Mesenchymal stem cell (in vitro differentiated cells and primary cell): ENCODE results near the gene SSPN.
A peak's percentile ranks its signal among the peaks of the same experiment; 100 is the strongest.

Experiments
- DNase-seq: peaks from one replicate; pipeline ENCODE4 v3.0.0-alpha.2; 2013
- H2AFZ ChIP-seq: one replicate; pipeline ENCODE4 v1.6.1; 2013; ENCODE audit warnings: low read depth, mild to moderate bottlenecking, control low read depth, inconsistent platforms, low read length, moderate library complexity
- H2AK5ac ChIP-seq: 2 replicates; pipeline ENCODE4 v1.6.1; 2013; ENCODE audit warnings: low read length, moderate library complexity, mild to moderate bottlenecking, inconsistent platforms; ENCODE audit not compliant: severe bottlenecking
- H2BK120ac ChIP-seq: one replicate; pipeline ENCODE4 v1.6.1; 2013; ENCODE audit warnings: low read depth, mild to moderate bottlenecking, inconsistent platforms, low read length, moderate library complexity
- H2BK12ac ChIP-seq, 2 experiments: one replicate each; pipeline ENCODE4 v1.6.1; 2013; ENCODE audit warnings: inconsistent platforms in 2 of 2, low read length in 2 of 2, mild to moderate bottlenecking in 2 of 2, moderate library complexity in 2 of 2, control low read depth in 1 of 2
- H2BK15ac ChIP-seq: one replicate; pipeline ENCODE4 v1.6.1; 2013; ENCODE audit warnings: mild to moderate bottlenecking, low read depth, inconsistent platforms; ENCODE audit not compliant: poor library complexity, severe bottlenecking
- H2BK5ac ChIP-seq: 2 replicates; pipeline ENCODE4 v1.6.1; 2013; ENCODE audit warnings: low read depth, mild to moderate bottlenecking, low read length, control low read depth, inconsistent platforms; ENCODE audit not compliant: poor library complexity, severe bottlenecking
- H3K14ac ChIP-seq, 2 experiments: one replicate each; pipeline ENCODE4 v1.6.1; 2013; ENCODE audit warnings: inconsistent platforms in 2 of 2, low read length in 2 of 2, control low read depth in 1 of 2, mild to moderate bottlenecking in 1 of 2, moderate library complexity in 1 of 2
- H3K18ac ChIP-seq, 2 experiments: one replicate each; pipeline ENCODE4 v1.6.1; 2013; ENCODE audit warnings: inconsistent platforms in 2 of 2, low read length in 2 of 2, control low read depth in 1 of 2, low read depth in 1 of 2, mild to moderate bottlenecking in 1 of 2
- H3K23ac ChIP-seq, 2 experiments: one replicate each; pipeline ENCODE4 v1.6.1; 2013; ENCODE audit warnings: inconsistent platforms in 2 of 2, low read length in 2 of 2, mild to moderate bottlenecking in 2 of 2, moderate library complexity in 2 of 2, control low read depth in 1 of 2
- H3K27ac ChIP-seq: 2 replicates; pipeline ENCODE4 v1.5.1; 2013; ENCODE audit warnings: mild to moderate bottlenecking, moderate library complexity, low read length, control low read depth, inconsistent platforms; ENCODE audit not compliant: poor library complexity, severe bottlenecking
- H3K27me3 ChIP-seq, 2 experiments: 2 replicates each; pipeline versions ENCODE4 v1.6.1 to v1.7.0; 2013; ENCODE audit warnings: low read length in 2 of 2, mild to moderate bottlenecking in 2 of 2, moderate library complexity in 2 of 2, control low read depth in 1 of 2, inconsistent platforms in 1 of 2; ENCODE audit not compliant: control insufficient read depth in 1 of 2, insufficient read depth in 1 of 2
- H3K36me3 ChIP-seq, 2 experiments: 2 replicates each; pipeline versions ENCODE4 v1.6.1 to v1.7.0; 2013; ENCODE audit warnings: low read length in 2 of 2, control low read depth in 1 of 2, inconsistent platforms in 1 of 2, low read depth in 1 of 2, mild to moderate bottlenecking in 1 of 2; ENCODE audit not compliant: insufficient read depth in 2 of 2, control insufficient read depth in 1 of 2
- H3K4ac ChIP-seq, 2 experiments: one replicate each; pipeline ENCODE4 v1.6.1; 2013; ENCODE audit warnings: inconsistent platforms in 2 of 2, low read length in 2 of 2, mild to moderate bottlenecking in 2 of 2, moderate library complexity in 2 of 2, control low read depth in 1 of 2, low read depth in 1 of 2
- H3K4me1 ChIP-seq: 2 replicates; pipeline ENCODE4 v1.6.1; 2013; ENCODE audit warnings: low read depth, low read length, control low read depth; ENCODE audit not compliant: control insufficient read depth, insufficient read depth
- H3K4me2 ChIP-seq: 2 replicates; pipeline ENCODE4 v1.6.1; 2013; ENCODE audit warnings: low read length, mild to moderate bottlenecking, inconsistent platforms; ENCODE audit not compliant: poor library complexity, severe bottlenecking
- H3K4me3 ChIP-seq, 2 experiments: 2 replicates each; pipeline versions ENCODE4 v1.5.1 to v1.7.0; 2013; ENCODE audit warnings: low read length in 2 of 2, mild to moderate bottlenecking in 2 of 2, control low read depth in 1 of 2, low read depth in 1 of 2; ENCODE audit not compliant: insufficient read depth in 1 of 2
- H3K79me1 ChIP-seq: replicated peaks from 2 replicates; pipeline ENCODE4 v1.6.1; 2013; ENCODE audit warnings: mild to moderate bottlenecking, control low read depth, low read length, inconsistent platforms; ENCODE audit not compliant: poor library complexity, severe bottlenecking
- H3K9ac ChIP-seq: 2 replicates; pipeline ENCODE4 v1.7.0; 2013; ENCODE audit warnings: mild to moderate bottlenecking, low read length, moderate library complexity
- H3K9me3 ChIP-seq: 2 replicates; pipeline ENCODE4 v1.7.0; 2013; ENCODE audit warnings: mild to moderate bottlenecking, low read length; ENCODE audit not compliant: control insufficient read depth
- H4K8ac ChIP-seq: one replicate; pipeline ENCODE4 v1.6.1; 2013; ENCODE audit warnings: inconsistent platforms, mild to moderate bottlenecking, low read length, moderate library complexity
- H4K91ac ChIP-seq: one replicate; pipeline ENCODE4 v1.6.1; 2013; ENCODE audit warnings: mild to moderate bottlenecking, low read length, inconsistent platforms
- WGBS: methylation state at CpG from one replicate; pipeline ENCODE4 v1.1.7; 2013; ENCODE audit warnings: mixed read lengths; 5-methylcytosine and 5-hydroxymethylcytosine counted together

SSPN gene

DNA sequence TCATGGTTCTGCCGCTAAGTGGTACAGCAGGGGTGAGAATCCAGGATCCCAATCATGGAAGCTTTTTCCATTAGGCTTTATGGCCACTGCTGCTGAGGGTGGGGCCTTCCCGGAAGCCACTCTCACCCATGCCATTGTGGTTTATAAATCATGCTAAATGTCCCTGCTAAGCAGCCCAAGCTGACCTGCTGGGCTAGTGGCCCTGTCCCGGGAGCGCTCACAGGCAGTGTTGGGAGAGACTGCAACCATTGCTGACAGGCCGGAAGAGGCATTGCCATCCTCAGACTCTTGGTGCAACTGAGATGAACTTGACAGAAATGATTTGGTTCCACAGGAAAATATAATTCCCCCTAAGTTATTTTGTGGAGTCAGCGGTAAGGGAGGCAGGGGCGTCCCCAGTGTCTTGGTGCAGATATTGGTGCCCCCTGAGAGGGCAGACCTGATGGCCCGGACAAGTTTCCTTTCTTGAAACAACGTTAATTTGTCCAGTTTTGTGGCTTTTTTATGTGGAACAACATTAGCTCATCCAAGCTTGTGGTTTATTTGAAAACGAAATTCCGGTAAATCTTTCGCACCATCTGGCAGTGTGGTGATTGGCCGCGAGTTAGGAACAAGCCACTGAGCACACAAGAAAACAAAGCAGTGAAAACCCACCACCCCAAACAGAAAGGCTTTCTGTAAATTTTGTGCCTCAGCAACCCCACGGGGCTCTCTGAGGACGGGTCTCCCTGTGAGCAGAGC is 82.3 kb downstream of the SSPN start:
- H2AK5ac ChIP-seq, result peak overlapping the region; percentile 89
- H4K91ac ChIP-seq, result peak overlapping the region; percentile 22
- peak overlapping the region; percentile 14 to 46 for H3K18ac ChIP-seq
- H2BK5ac ChIP-seq, result peak overlapping the region; percentile 77
- H3K9me3 ChIP-seq, result no peaks in the 10 kb centered on the region
- no peak overlapping the region for H3K4me3 ChIP-seq
- no peaks in the 10 kb centered on the region for H3K79me1 ChIP-seq
- H2BK15ac ChIP-seq, result no peak overlapping the region
- no peak overlapping the region for H3K14ac ChIP-seq
- DNase-seq, result peak; percentile 20
- no peak overlapping the region for H3K23ac ChIP-seq
- H3K9ac ChIP-seq, result no peak overlapping the region
- H3K4ac ChIP-seq, result peak overlapping the region in 1 of 2 experiments; percentile 60
- no peak overlapping the region for H3K4me2 ChIP-seq
- 80% methylated on average over 16 of the region's 16 CpGs for WGBS
- H3K27ac ChIP-seq, result peak overlapping the region; percentile 77
- H2AFZ ChIP-seq, result no peak overlapping the region
- no peaks in the 10 kb centered on the region for H3K36me3 ChIP-seq
- peak overlapping the region; percentile 50 to 65 for H2BK12ac ChIP-seq
- H3K27me3 ChIP-seq, result no peaks in the 10 kb centered on the region
- H4K8ac ChIP-seq, result peak overlapping the region; percentile 57
- H2BK120ac ChIP-seq, result peak overlapping the region; percentile 37
- H3K4me1 ChIP-seq, result peaks cover 33% of the 10 kb centered on the region

DNA sequence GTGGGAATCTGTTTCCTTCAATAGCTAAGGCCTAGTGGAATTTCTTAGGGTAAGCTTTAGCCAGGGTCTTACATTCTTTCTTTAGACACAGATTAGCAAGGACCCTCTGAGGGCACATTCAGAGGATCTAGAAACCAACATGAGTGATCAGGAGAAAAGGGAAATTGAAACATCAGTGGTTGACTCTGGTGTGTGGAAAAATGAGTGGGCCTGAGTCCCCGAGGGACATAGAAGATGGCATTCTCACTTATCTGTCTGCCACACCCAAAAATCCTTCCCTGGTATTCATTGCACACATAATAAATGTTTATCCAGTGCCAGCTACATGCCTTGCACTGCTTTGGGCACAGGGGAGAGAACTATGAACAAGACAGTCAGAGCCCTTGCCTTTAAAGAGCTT is 82.9 kb downstream of the SSPN start:
- Histone ChIP-seq H2BK5ac (peak overlapping the region; percentile 77), H2AK5ac (peak overlapping the region; percentile 89), H2BK15ac (peak overlapping the region; percentile 62), H3K36me3 (no peaks in the 10 kb centered on the region), H3K79me1 (no peaks in the 10 kb centered on the region), H3K27me3 (no peaks in the 10 kb centered on the region), H4K8ac (no peak overlapping the region), H3K4me3 (no peak overlapping the region), H2AFZ (no peak overlapping the region), H3K9me3 (no peaks in the 10 kb centered on the region), H3K4me2 (no peak overlapping the region), H3K27ac (peak overlapping the region; percentile 77), H3K14ac (no peak overlapping the region), H4K91ac (no peak overlapping the region), H3K4me1 (peaks cover 30% of the 10 kb centered on the region), H2BK120ac (no peak overlapping the region), H2BK12ac (peak overlapping the region in 1 of 2 experiments; percentile 22), H3K23ac (no peak overlapping the region), H3K4ac (no peak overlapping the region), H3K18ac (peak overlapping the region in 1 of 2 experiments; percentile 14), H3K9ac (no peak overlapping the region)
- DNase-seq, result no peak
- WGBS, result 75% methylated on average over 1 of the region's 1 CpG

DNA sequence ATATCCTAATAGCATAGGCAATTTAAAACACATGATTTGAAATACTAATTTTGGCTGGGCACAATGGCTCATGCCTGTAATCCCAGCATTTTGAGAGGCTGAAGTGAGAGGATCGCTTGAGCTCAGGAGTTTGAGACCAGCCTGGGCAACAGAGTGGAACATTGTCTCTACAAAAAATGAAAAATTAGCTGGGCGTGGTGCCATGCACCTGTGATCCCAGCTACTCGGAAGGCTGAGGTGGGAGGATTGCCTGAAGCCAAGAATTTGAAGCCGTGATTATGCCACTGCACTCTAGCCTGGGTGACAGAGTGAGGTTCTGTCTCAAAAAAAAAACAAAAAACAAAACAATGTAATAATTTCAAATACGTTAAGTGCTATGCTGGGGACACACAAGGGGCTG is 83.3 kb downstream of the SSPN start:
- no peak overlapping the region for H2BK15ac ChIP-seq
- no peak overlapping the region for H3K14ac ChIP-seq
- no peaks in the 10 kb centered on the region for H3K27me3 ChIP-seq
- no peak overlapping the region for H3K9ac ChIP-seq
- WGBS, result 97% methylated on average over 4 of the region's 5 CpGs
- H3K36me3 ChIP-seq, result no peaks in the 10 kb centered on the region
- H4K8ac ChIP-seq, result no peak overlapping the region
- H2BK5ac ChIP-seq, result no peak overlapping the region
- H3K9me3 ChIP-seq, result no peaks in the 10 kb centered on the region
- H2AFZ ChIP-seq, result no peak overlapping the region
- no peak overlapping the region for H3K4me3 ChIP-seq
- no peak overlapping the region for H2BK120ac ChIP-seq
- H3K4me2 ChIP-seq, result no peak overlapping the region
- no peak overlapping the region for H2BK12ac ChIP-seq
- H3K79me1 ChIP-seq, result no peaks in the 10 kb centered on the region
- H3K4me1 ChIP-seq, result peaks cover 30% of the 10 kb centered on the region
- no peak for DNase-seq
- H2AK5ac ChIP-seq, result peak overlapping the region; percentile 89
- H3K27ac ChIP-seq, result peak overlapping the region; percentile 77
- no peak overlapping the region for H3K23ac ChIP-seq
- no peak overlapping the region for H3K18ac ChIP-seq
- no peak overlapping the region for H3K4ac ChIP-seq
- no peak overlapping the region for H4K91ac ChIP-seq

DNA sequence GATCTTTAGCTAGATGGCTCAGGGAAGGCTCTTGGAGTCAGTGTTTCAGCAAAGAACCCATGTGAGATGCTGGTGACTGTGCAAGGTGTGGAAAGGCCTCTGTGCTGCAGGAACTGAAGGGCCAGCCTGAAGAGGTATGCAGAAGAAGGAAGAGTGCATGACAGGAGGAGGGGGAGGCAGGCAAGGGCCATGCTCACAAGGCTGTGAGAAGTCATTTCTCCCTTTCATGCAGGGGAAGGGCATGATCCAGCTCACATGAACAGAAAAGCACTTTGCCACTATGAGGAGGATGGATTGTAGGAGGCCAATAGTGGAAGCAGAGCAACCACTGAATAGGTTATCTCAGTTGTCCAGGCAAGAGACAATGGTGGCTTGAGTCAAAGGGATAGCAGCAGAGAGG is 83.7 kb downstream of the SSPN start:
- no peak overlapping the region for H3K14ac ChIP-seq
- H3K9ac ChIP-seq, result no peak overlapping the region
- peak overlapping the region in 1 of 2 experiments; percentile 27 for H2BK12ac ChIP-seq
- no peaks in the 10 kb centered on the region for H3K36me3 ChIP-seq
- no peaks in the 10 kb centered on the region for H3K27me3 ChIP-seq
- H3K4me1 ChIP-seq, result peaks cover 27% of the 10 kb centered on the region
- no peak overlapping the region for H2BK15ac ChIP-seq
- H4K8ac ChIP-seq, result peak overlapping the region; percentile 64
- no peak overlapping the region for H3K4ac ChIP-seq
- H3K79me1 ChIP-seq, result no peaks in the 10 kb centered on the region
- no peak overlapping the region for H3K4me2 ChIP-seq
- no peak for DNase-seq
- no peak overlapping the region for H4K91ac ChIP-seq
- H3K4me3 ChIP-seq, result no peak overlapping the region
- no peaks in the 10 kb centered on the region for H3K9me3 ChIP-seq
- no peak overlapping the region for H2BK120ac ChIP-seq
- no peak overlapping the region for H3K18ac ChIP-seq
- no peak overlapping the region for H3K27ac ChIP-seq
- H2BK5ac ChIP-seq, result no peak overlapping the region
- no peak overlapping the region for H2AK5ac ChIP-seq
- H3K23ac ChIP-seq, result no peak overlapping the region
- H2AFZ ChIP-seq, result no peak overlapping the region
